Right atrium auricular region (tissue), 2 donors: ENCODE results near the gene RIMBP2. TPM values are rescaled to one million over a fixed set of nuclear protein-coding genes. Genes with fewer than 3 reads are reported as not detected.

Experiments used
- DNase-seq: peaks from one replicate; pipeline ENCODE4 v3.0.0-alpha.2; 2019; ENCODE audit warnings: low spot score
- H3K27ac ChIP-seq, 2 donors: fragments of 200-600 bp; sonication (generic); 1 replicate in 1 of 2; 2 replicates in 1 of 2; pipeline ENCODE4 v1.5.1; 2016 to 2019
- H3K27me3 ChIP-seq, 2 donors: fragments of 200-600 bp; sonication (generic); one replicate each; pipeline versions ENCODE4 v1.5.1 to v1.6.0; 2017 to 2019
- H3K36me3 ChIP-seq: fragments of 200-600 bp; sonication (generic); one replicate; pipeline ENCODE4 v1.5.1; 2016
- H3K4me1 ChIP-seq, 2 donors: fragments of 200-600 bp; sonication (generic); one replicate each; pipeline versions ENCODE4 v1.5.1 to v1.6.0; 2017 to 2019
- H3K4me3 ChIP-seq, 2 donors: fragments of 200-600 bp; sonication (generic); 1 replicate in 1 of 2; 2 replicates in 1 of 2; pipeline ENCODE4 v1.5.1; 2017 to 2019; ENCODE audit warnings: mild to moderate bottlenecking in 1 of 2, moderate library complexity in 1 of 2
- H3K9me3 ChIP-seq, 2 donors: fragments of 200-600 bp; sonication (generic); one replicate each; pipeline ENCODE4 v1.5.1; 2019
- total RNA-seq, 2 donors: library from RNA; depleted of rRNA; stranded (reverse); fragments of >200 nt; gene quantifications; one replicate each; pipeline ENCODE4 v1.1.0, GENCODE V29; 2016
- TF ChIP-seq, protein P1 (sequence below), 2 donors: fragments of 200-600 bp; sonication (generic); IDR thresholded peaks; one replicate each; pipeline ENCODE4 v1.5.1; 2019; ENCODE audit warnings: antibody characterized with exemption in 2 of 2

RIMBP2 gene
- total RNA-seq, 2 donors from 2014 or later = 0.04 TPM; not detected in 1

DNA sequence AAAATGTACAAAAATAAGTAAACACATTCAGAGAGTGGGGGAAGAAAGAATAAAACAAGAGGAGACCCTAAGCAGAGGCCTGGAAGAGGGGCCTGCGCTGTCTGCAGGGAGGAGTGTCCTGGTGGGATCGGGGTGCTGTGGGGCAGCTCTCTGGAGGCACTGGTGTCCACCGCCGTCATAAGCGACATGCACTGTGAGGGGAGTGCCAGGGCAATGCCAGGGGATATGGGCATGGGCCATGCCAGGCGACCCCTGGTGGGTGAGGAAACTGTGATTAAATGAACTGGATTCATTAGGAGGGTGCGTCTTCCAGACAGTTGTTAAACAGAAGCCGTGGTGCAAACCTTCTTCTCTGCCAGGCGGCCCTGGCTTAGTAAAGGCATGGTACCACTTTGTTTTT lies 261.8 kb downstream of the RIMBP2 start:
- Histone ChIP-seq H3K4me3 (no peak overlapping the region), H3K27me3 (no peaks in the 10 kb centered on the region), H3K36me3 (no peaks in the 10 kb centered on the region), H3K4me1 (peaks cover 0 to 4% of the 10 kb centered on the region in 2 donors), H3K9me3 (no peaks in the 10 kb centered on the region), H3K27ac (no peak overlapping the region)
- DNase-seq = no peak
- TF ChIP-seq, protein P1, sequence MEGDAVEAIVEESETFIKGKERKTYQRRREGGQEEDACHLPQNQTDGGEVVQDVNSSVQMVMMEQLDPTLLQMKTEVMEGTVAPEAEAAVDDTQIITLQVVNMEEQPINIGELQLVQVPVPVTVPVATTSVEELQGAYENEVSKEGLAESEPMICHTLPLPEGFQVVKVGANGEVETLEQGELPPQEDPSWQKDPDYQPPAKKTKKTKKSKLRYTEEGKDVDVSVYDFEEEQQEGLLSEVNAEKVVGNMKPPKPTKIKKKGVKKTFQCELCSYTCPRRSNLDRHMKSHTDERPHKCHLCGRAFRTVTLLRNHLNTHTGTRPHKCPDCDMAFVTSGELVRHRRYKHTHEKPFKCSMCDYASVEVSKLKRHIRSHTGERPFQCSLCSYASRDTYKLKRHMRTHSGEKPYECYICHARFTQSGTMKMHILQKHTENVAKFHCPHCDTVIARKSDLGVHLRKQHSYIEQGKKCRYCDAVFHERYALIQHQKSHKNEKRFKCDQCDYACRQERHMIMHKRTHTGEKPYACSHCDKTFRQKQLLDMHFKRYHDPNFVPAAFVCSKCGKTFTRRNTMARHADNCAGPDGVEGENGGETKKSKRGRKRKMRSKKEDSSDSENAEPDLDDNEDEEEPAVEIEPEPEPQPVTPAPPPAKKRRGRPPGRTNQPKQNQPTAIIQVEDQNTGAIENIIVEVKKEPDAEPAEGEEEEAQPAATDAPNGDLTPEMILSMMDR (IDR thresholded peaks at IDR 0.05) = no peak

DNA sequence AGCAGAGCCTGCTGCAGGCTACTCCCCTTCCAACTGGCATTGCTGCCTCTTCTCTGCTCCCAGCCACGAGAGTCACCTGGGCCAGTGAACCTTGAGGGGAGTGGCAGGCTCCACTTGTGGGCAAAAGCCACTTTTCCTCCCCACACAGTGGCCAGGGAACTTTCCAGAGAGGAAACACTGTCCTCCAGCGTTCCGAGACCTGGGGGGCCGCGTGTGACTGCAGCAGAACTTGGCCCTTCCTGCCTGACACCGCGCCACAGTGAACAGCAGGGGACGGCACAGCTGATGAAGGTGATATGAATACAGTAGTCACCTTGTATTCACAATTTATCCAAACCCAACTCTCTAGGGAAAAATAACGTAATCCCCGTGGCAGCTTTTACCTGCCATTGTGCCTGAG lies 263.6 kb downstream of the RIMBP2 start:
- Histone ChIP-seq H3K4me3 (no peak overlapping the region), H3K4me1 (peaks cover 0 to 4% of the 10 kb centered on the region in 2 donors), H3K27me3 (no peaks in the 10 kb centered on the region), H3K9me3 (no peaks in the 10 kb centered on the region), H3K36me3 (no peaks in the 10 kb centered on the region), H3K27ac (no peak overlapping the region)
- TF ChIP-seq, protein P1 (IDR thresholded peaks at IDR 0.05) = no peak
- no peak for DNase-seq

DNA sequence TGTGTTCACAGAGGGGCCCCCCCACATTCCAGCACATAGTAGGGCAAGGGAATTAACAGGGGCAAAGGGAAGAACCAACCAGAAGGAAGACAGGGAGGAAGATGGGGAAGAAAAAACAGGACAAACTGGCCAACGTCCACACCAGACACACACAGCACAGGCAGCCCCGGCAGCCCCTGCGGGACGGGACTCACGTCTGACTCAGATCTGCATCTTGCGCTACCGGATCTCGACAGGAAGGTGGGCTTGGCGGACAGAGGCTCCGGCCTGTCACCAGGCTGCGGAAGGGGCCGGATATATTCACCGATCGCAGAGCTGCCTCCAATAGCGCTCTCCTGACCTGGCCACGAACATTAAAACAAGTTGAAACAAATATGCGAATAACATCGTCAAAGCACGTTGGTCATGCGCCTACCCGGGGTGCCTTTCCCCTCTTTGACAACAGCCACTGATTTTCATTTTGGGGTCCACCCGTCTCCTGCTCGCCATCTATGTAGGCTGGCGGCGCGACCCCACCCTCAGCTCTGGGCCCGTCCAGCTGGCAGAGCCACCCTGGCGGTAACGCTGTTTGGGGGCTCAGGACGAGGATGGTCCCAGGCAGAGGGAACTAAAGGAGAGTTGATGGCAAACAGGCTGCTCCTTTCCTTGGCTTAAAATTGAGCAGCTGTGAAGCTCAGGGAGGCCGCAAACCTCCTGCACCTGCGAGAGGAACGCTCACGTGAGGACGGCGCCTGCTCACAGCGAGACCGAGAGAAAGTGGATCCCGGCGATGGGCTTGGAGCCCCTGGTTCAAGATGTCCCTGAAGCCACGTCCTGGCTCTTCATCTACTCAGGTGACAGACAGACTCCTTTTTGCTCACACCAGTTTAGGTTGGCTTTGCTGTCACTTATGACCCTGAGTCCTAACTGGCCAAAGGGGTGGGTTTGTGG lies 264.8 kb downstream of the RIMBP2 start:
- H3K4me3 ChIP-seq = no peak overlapping the region
- no peak for DNase-seq
- H3K36me3 ChIP-seq = no peaks in the 10 kb centered on the region
- no peaks in the 10 kb centered on the region for H3K9me3 ChIP-seq
- H3K4me1 ChIP-seq = no peaks in the 10 kb centered on the region
- no peak overlapping the region for H3K27ac ChIP-seq
- no peaks in the 10 kb centered on the region for H3K27me3 ChIP-seq
- TF ChIP-seq, protein P1 (IDR thresholded peaks at IDR 0.05) = no peak

DNA sequence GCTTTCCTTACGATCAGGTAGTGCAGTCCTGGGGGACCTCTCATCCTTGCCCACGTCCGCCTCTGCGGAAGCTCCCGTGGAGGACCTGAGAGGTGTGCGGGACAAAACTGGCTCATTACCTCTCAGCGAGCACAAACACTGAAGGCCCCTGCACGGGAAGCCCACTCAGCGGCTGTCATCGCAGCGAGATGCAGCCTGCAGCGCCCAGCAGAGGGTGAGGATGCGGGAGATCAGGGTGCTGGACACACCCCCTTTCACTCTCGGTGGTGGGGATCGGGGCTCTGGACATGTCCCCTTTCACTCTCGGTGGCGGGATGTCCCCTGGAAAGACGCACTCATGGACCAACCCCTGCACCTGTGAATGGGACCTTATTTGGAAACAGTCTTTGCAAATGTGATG lies 266.8 kb downstream of the RIMBP2 start:
- H3K4me1 ChIP-seq = no peaks in the 10 kb centered on the region
- no peaks in the 10 kb centered on the region for H3K9me3 ChIP-seq
- no peaks in the 10 kb centered on the region for H3K27me3 ChIP-seq
- no peaks in the 10 kb centered on the region for H3K36me3 ChIP-seq
- DNase-seq = no peak
- H3K27ac ChIP-seq = no peak overlapping the region
- H3K4me3 ChIP-seq = no peak overlapping the region
- TF ChIP-seq, protein P1 (IDR thresholded peaks at IDR 0.05) = no peak

DNA sequence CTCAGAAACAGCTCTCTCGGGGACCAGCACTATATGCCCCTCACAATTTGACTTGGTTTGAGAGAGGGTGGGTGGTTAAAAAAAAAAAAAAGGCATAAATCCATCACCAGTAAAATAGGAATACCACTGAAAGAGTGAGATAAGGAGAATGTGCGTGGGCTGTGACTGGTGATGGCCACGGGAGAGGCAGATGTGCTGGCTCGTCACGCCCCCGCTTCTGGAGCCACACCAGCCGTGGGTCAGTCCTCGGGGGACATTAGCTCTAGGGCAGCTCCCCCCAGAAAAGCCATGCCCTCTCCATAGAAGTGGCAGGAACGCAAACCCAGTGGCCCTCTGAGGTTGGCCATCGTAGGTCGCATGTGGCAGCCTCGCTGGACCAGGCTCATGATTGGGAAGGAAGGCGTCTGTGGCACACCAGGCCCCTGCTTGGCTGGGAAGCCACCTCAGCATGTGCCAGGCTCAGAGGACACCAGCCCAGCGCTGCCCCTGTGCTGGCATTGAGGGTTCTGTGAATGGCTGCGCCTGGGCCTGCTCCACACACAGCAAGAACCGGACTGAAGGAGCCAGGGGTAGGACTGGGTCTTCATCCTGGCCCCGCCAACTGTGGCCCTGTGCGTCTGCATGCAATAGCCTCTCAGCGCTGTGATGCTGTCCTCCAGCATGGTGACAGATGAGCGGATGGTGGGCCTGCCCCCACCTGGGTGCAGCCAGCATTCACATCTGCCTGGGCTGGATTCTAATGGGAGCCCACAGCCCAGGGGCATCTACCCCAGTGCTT lies 267.9 kb downstream of the RIMBP2 start:
- H3K27ac ChIP-seq = no peak overlapping the region
- H3K4me3 ChIP-seq = no peak overlapping the region
- H3K27me3 ChIP-seq = no peaks in the 10 kb centered on the region
- TF ChIP-seq, protein P1 (IDR thresholded peaks at IDR 0.05) = no peak
- no peaks in the 10 kb centered on the region for H3K4me1 ChIP-seq
- no peaks in the 10 kb centered on the region for H3K36me3 ChIP-seq
- H3K9me3 ChIP-seq = no peaks in the 10 kb centered on the region
- no peak for DNase-seq
